HG02884 (cell line): ENCODE data around the gene BRICD5.

ENCODE experiments used
- ATAC-seq: cut with Tn5 transposase; IDR thresholded peaks from one replicate; pipeline ENCODE4 v1.9.1; 2021; ENCODE audit warnings: mild to moderate bottlenecking, moderate library complexity; ENCODE audit not compliant: unreplicated experiment

BRICD5 gene

DNA sequence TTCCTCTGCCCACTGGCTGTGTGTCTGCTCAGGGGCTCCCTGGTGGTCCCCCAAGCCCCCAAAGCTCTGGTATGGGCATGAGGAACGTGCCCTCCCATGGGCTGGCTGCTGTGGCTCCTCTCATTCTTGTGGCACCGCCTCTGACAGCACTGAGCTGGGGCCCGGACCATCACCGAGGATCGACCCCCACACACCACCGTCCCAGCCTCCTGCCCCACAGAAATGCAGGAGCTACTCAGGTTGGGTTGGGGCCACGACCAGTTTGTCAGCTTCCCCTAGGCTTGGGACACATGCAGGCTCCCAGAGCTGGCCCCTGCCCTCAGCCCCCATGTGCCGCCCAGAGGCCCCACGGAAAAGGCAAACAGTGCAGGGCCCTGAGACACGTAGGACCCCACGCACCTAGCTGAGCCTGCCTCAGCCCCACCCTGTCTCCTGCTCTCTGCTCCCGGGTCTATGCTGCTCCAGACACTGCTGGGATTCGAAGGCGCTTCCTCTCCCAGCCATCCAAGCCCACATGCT is 11.0 kb downstream of the BRICD5 start:
- ATAC-seq = no peak

GRCh38 chr16:2199095-2199494 is 11.6 kb downstream of the BRICD5 start:
- ATAC-seq = no peak

GRCh38 chr16:2198283-2198682 is 12.4 kb downstream of the BRICD5 start:
- no peak for ATAC-seq

DNA sequence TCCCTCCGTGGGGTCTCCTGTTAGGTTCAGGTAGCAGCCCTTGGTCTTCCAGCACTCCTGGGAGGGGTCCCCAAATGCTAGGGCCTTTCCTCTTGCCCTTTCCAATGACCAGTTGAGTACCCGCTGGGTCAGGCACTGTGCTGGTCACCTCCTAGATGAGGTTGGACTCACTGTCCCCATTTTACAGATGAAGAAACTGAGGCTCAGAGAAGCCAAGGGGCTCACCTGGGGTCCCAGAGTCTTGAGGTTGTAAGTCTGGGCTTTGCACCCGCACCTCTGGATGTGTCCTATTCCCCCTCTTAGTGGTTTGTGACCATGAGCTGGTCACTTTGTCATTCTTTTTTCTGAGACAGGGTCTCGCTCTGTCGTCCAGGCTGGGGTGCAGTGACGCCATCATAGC is 12.9 kb downstream of the BRICD5 start:
- no peak for ATAC-seq

- ATAC-seq = no peak
These were observed 13.6 kb downstream of the BRICD5 start for GRCh38 chr16:2196981-2197511.

GRCh38 chr16:2196162-2196980 is 14.3 kb downstream of the BRICD5 start, which contains the start of gene CASKIN1:
TSS of gene CASKIN1 (minus strand) at chr16:2196605. CDS start at chr16:2196432, 173 bp downstream.
- ATAC-seq = no peak

- no peak for ATAC-seq
These were observed 15.1 kb downstream of the BRICD5 start for GRCh38 chr16:2195322-2196161.

- ATAC-seq = no peak
These were observed 15.8 kb downstream of the BRICD5 start for GRCh38 chr16:2194852-2195321.

- ATAC-seq = no peak
These were observed 16.4 kb downstream of the BRICD5 start for GRCh38 chr16:2194166-2194834.

DNA sequence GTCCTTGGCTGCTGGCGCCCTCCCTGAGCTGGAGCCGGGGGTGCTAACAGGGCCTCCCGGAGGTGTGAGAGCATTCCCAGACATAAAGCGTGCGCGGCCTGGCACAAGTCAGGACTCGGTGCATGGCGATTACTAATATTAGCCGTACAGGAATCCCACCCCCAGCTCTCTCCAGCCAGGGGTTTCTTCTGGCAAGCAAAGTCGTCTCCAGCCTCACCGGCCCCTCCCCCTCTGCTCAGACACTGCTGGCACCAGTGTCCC is 19.3 kb downstream of the BRICD5 start:
- ATAC-seq = no peak

DNA sequence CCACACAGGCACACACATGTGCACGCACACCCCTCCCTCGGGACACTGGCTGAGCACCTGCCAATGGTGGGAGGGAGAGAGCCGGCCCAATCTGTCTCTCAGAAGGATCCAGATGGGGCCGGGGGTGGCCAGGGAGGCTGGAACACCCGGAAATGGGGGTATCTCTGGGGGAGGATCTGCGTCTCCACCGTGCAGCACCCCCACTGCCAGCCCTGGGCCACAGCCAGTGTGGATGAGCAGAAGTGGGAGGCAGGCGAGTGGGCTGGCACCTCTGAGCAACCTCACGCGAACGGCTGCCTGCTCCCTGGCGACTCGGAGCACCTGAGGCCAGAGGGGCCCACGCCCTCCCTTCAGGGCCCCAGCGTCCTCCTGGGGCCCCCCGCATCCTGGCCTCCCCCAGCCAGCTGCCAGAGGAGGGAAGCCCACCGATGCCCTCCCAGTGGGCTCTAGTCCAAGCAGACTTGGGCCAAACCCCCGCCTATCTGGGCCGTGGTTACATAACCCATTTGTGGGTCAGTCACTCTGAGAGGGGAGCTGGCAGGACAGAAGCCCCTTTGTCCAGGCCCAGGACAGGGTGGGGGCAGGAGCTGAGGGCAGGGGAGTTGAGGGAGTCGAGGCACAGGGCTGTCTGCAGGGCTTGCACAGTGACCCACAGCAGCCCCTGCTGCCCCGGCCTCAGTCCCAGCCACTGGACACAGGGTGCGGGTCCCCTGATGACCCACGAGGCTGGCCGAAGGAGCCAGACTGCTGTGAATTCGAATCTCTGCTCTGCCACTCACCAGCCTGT is 19.8 kb downstream of the BRICD5 start:
- no peak for ATAC-seq

GRCh38 chr16:2190002-2190658 is 20.5 kb downstream of the BRICD5 start:
- no peak for ATAC-seq

- ATAC-seq = no peak
These were observed 21.3 kb downstream of the BRICD5 start for GRCh38 chr16:2189252-2189893.

GRCh38 chr16:2188395-2188794 is 22.3 kb downstream of the BRICD5 start:
- ATAC-seq = no peak

DNA sequence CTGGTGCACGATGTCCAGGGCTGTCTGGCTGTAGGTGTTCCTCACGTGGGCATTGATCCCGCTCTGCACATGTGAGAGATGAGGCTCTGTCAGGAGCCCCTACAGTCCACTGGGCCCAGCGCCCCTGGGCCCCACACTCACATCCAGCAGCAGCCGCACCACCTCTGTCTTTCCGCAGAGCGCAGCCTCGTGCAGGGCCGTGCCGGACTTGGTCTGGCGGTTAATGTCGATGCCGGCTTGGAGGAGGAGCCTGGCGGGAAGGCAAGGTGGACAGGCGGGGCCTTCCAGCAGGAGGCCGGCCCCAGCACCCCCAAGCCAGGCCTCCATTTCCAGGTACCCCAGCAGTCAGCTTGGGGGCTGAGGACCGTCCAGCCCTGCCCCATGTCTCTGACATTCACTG is 23.5 kb downstream of the BRICD5 start:
- ATAC-seq = no peak

DNA sequence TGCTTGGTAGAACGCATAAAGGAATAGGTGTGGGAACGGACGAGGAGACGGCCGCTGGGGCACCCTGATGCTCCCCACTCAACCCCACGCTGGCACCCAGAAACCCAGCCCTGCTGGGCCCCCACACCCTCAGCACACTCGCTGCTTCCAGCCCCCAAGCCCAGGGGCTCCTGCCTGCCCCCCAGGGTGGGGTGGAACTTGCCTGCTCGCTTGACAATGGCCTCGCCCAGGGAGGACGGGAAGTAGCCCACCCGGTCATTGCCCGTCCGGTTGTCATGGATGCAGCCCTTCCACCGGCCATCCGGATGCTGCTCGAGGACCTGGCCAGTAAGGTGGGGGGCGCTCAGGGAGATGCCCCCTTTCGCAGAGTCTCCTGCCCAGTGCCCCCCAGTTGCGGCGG is 24.2 kb downstream of the BRICD5 start:
- ATAC-seq = no peak

- no peak for ATAC-seq
These were observed 24.6 kb downstream of the BRICD5 start for GRCh38 chr16:2186064-2186463.

GRCh38 chr16:2184962-2185361 is 25.7 kb downstream of the BRICD5 start:
- ATAC-seq = no peak

GRCh38 chr16:2184346-2184745 is 26.3 kb downstream of the BRICD5 start:
- ATAC-seq = no peak
